PC-3 (cell line): ENCODE measurements around the gene RASGRP3. TPM values are rescaled to one million over a fixed set of nuclear protein-coding genes. Genes with fewer than 3 reads are reported as not detected.
A peak's percentile ranks its signal among the peaks of the same experiment; 100 is the strongest.

Experiments
- ATAC-seq: fragments of 200-7000 bp; cut with Tn5 transposase; 2 replicates; pipeline ENCODE4 v1.9.1; 2020; ENCODE audit warnings: mild to moderate bottlenecking, moderate library complexity
- BruUV-seq: library from RNA; stranded (reverse); fragments of 400-500 nt; replicated peaks from 2 replicates; lab custom pipeline; 2021; lab: Mats Ljungman, UMichigan
- CTCF ChIA-PET: fragments of 300-600 bp; sonication (Branson Sonifier 250); formaldehyde crosslinking; loops from one replicate; lab custom pipeline; 2022; ENCODE audit warnings: antibody characterized with exemption; lab: Charles Lee
- POLR2A ChIA-PET: fragments of 300-600 bp; sonication (Branson Sonifier 250); formaldehyde crosslinking; loops from one replicate; lab custom pipeline; 2022; ENCODE audit warnings: antibody characterized with exemption; ENCODE audit not compliant: unreplicated experiment; lab: Charles Lee
- DNase-seq: peaks from one replicate; pipeline ENCODE4 v3.0.0-alpha.2; 2015
- H2AFZ ChIP-seq: fragments of 300-600 bp; sonication (generic); 2 replicates; pipeline ENCODE4 v1.6.0; 2016; ENCODE audit warnings: antibody characterized with exemption, low read length
- H3F3A ChIP-seq: fragments of 300-600 bp; sonication (generic); one replicate; pipeline ENCODE4 v1.6.0; 2017; ENCODE audit warnings: antibody characterized with exemption, low read length, control low read depth, mild to moderate bottlenecking; ENCODE audit not compliant: unreplicated experiment
- H3K27ac ChIP-seq: fragments of 300-600 bp; sonication (generic); 2 replicates; pipeline ENCODE4 v1.5.1; 2016; ENCODE audit warnings: mild to moderate bottlenecking, low read length
- H3K27me3 ChIP-seq: fragments of 300-600 bp; sonication (generic); 2 replicates; pipeline ENCODE4 v1.6.1; 2016; ENCODE audit warnings: low read length, mixed read lengths
- H3K36me3 ChIP-seq: fragments of 300-600 bp; sonication (generic); 2 replicates; pipeline ENCODE4 v1.6.1; 2016; ENCODE audit warnings: low read depth, mixed run types, low read length, mixed read lengths
- H3K4me1 ChIP-seq: fragments of 300-600 bp; sonication (generic); 2 replicates; pipeline ENCODE4 v1.5.1; 2016; ENCODE audit warnings: low read length; ENCODE audit not compliant: insufficient read depth
- H3K4me2 ChIP-seq: fragments of 300-600 bp; sonication (generic); 2 replicates; pipeline ENCODE4 v1.6.0; 2016; ENCODE audit warnings: low read length
- H3K4me3 ChIP-seq: fragments of 300-600 bp; sonication (generic); 2 replicates; pipeline ENCODE4 v1.5.1; 2016; ENCODE audit warnings: mild to moderate bottlenecking, low read length, mixed read lengths
- H3K79me2 ChIP-seq: fragments of 300-600 bp; sonication (generic); 2 replicates; pipeline ENCODE4 v1.6.1; 2017; ENCODE audit warnings: low read length, mixed read lengths
- H3K9ac ChIP-seq: fragments of 300-600 bp; sonication (generic); 2 replicates; pipeline ENCODE4 v1.6.0; 2016; ENCODE audit warnings: mild to moderate bottlenecking, low read length
- H3K9me2 ChIP-seq: fragments of 300-600 bp; sonication (generic); replicated peaks from 2 replicates; pipeline ENCODE4 v1.6.1; 2016; ENCODE audit warnings: mixed run types, low read length, mixed read lengths
- H3K9me3 ChIP-seq: fragments of 300-600 bp; sonication (generic); 2 replicates; pipeline ENCODE4 v1.6.1; 2016; ENCODE audit warnings: low read length, mixed read lengths
- H4K20me1 ChIP-seq: fragments of 300-600 bp; sonication (generic); 2 replicates; pipeline ENCODE4 v1.6.1; 2016; ENCODE audit warnings: low read length, mixed read lengths
- EZH2 ChIP-seq: fragments of 300-600 bp; sonication (generic); IDR thresholded peaks from one replicate; pipeline ENCODE4 v1.6.1; 2017; ENCODE audit warnings: antibody characterized with exemption, mild to moderate bottlenecking, low read length; ENCODE audit not compliant: unreplicated experiment
- EZH2phosphoT487 ChIP-seq: fragments of 300-600 bp; sonication (generic); IDR thresholded peaks from 2 replicates; pipeline ENCODE4 v1.6.1; 2018; ENCODE audit warnings: mild to moderate bottlenecking, antibody characterized with exemption, low read length, borderline replicate concordance
- intact Hi-C: fragments of 100-400 bp; cut with micrococcal nuclease; formaldehyde crosslinking; loops from 2 replicates; pipeline ENCODE4 v1.9.0; 2023
- total RNA-seq: library from RNA; depleted of rRNA; stranded (reverse); fragments of >200 nt; gene quantifications from 2 replicates; pipeline ENCODE4 v1.2.3, GENCODE V29; 2014
- TF ChIP-seq, protein P1 (sequence below): fragments of 300-600 bp; sonication (generic); conservative IDR thresholded peaks from 2 replicates; pipeline ENCODE4 v1.5.1; 2017; ENCODE audit warnings: antibody characterized with exemption, low read depth, mild to moderate bottlenecking, low read length

Gene RASGRP3
- total RNA-seq, 1 experiment from 2014 or later, result 0.15 TPM

DNA sequence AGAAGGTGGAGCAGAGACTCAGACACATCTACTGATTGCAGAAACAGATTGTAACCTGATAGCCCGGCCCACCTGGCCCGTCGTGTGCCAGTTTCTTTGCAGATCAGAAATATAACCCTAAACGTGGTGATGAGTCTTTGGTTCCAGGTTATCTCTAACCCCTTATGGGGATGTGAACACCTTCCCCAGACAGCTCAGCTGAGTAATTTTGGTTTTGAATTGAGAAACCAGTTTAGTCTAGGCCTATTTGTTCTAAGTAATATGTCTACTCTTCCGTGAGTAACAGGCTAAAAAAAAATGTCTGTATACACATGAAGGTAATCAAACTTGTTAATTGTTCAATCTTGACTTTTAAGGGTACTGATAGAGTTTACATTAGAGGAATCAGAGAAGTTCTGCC, 35.7 kb downstream of the RASGRP3 start:
- intact Hi-C loops, result no loop called here
- CTCF ChIA-PET, result no interaction called here

DNA sequence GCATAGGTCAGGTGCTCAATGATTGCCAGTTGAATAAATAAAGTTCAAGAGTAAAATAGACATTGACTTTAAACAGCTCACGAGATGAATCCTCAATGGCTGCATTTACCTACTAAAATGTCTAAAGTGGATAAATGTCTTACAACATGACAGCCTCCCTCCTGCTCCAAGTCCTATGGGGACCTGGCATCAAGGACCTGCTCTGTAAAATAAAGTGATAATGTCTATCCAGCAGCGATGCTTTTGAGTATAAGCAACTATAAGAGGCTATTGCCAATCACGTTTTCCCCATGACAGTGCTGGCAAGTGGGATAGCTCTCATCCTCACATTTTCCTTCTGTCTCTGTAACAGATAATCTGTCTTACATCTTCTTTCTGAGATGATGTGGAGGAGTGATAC, 37.0 kb downstream of the RASGRP3 start:
- Histone ChIP-seq H3K27ac (no peak overlapping the region), H3K9me3 (no peaks in the 10 kb centered on the region), H3K4me3 (no peak overlapping the region), H4K20me1 (no peaks in the 10 kb centered on the region), H3K36me3 (no peaks in the 10 kb centered on the region), H3K79me2 (no peaks in the 10 kb centered on the region), H3K4me2 (no peak overlapping the region), H3K27me3 (no peaks in the 10 kb centered on the region), H3K4me1 (0 out of 2 replicates have a peak, but pooled peaks cover 6% of the 10 kb centered on the region), H2AFZ (no peak overlapping the region), H3K9me2 (no peaks in the 10 kb centered on the region), H3K9ac (no peak overlapping the region), H3F3A (no peaks in the 10 kb centered on the region)
- ATAC-seq, result no peak
- TF ChIP-seq, protein P1, sequence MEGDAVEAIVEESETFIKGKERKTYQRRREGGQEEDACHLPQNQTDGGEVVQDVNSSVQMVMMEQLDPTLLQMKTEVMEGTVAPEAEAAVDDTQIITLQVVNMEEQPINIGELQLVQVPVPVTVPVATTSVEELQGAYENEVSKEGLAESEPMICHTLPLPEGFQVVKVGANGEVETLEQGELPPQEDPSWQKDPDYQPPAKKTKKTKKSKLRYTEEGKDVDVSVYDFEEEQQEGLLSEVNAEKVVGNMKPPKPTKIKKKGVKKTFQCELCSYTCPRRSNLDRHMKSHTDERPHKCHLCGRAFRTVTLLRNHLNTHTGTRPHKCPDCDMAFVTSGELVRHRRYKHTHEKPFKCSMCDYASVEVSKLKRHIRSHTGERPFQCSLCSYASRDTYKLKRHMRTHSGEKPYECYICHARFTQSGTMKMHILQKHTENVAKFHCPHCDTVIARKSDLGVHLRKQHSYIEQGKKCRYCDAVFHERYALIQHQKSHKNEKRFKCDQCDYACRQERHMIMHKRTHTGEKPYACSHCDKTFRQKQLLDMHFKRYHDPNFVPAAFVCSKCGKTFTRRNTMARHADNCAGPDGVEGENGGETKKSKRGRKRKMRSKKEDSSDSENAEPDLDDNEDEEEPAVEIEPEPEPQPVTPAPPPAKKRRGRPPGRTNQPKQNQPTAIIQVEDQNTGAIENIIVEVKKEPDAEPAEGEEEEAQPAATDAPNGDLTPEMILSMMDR, result no peak
- TF ChIP-seq EZH2phosphoT487 (no peak), EZH2 (no peak)
- BruUV-seq, result no TSS peak
- CTCF ChIA-PET, result no interaction called here
- DNase-seq, result no peak
- POLR2A ChIA-PET, result no interaction called here
- intact Hi-C loops, result no loop called here

More for the DNA sequence above, 35.7 kb downstream of the RASGRP3 start:
- ATAC-seq (no peak), DNase-seq (no peak)
- Histone ChIP-seq H3K9me3 (no peaks in the 10 kb centered on the region), H3K9me2 (no peaks in the 10 kb centered on the region), H3K79me2 (no peaks in the 10 kb centered on the region), H3K4me2 (no peak overlapping the region), H2AFZ (0 out of 2 replicates have a peak overlapping the region, but pooled peaks have one; percentile 19), H3K4me3 (no peak overlapping the region), H3K27ac (no peak overlapping the region), H3K36me3 (no peaks in the 10 kb centered on the region), H4K20me1 (no peaks in the 10 kb centered on the region), H3K27me3 (no peaks in the 10 kb centered on the region), H3K9ac (no peak overlapping the region), H3F3A (no peaks in the 10 kb centered on the region), H3K4me1 (no peaks in the 10 kb centered on the region)
- TF ChIP-seq, protein P1, result no peak
- TF ChIP-seq EZH2phosphoT487 (no peak), EZH2 (no peak)
- BruUV-seq, result no TSS peak
- POLR2A ChIA-PET, result no interaction called here

DNA sequence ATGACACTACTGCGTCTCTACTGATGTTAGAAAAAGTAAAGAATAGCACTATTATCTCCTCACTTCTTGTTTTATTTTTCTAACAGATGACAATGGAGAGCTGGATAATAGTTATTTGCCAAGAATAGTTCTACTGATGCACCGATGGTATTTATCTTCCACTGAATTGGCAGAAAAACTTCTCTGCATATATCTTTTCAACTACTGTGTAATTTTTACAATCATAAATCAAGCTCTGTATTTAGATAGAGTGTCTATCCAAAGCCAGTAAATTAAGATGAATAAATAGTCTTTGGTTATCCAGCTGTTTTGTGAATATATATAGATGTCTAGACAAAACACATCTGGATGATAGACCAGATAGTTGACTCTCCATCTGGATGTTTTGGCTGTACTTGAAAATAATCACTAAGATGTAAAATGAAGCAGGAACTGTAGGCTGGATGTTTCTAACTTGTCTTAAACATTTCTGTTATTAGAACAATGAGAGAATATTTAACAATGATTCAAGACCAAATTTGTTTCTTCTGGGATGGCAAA, 40.1 kb downstream of the RASGRP3 start:
- no TSS peak for BruUV-seq
- no peak overlapping the region for H3K4me2 ChIP-seq
- TF ChIP-seq, protein P1, result no peak
- TF ChIP-seq EZH2 (no peak), EZH2phosphoT487 (no peak)
- H3K9me2 ChIP-seq, result no peaks in the 10 kb centered on the region
- no peaks in the 10 kb centered on the region for H3K36me3 ChIP-seq
- no peak overlapping the region for H3K27ac ChIP-seq
- ChIA-PET CTCF (no interaction called here), POLR2A (no interaction called here)
- no peak overlapping the region for H3K9ac ChIP-seq
- no peaks in the 10 kb centered on the region for H3K9me3 ChIP-seq
- peaks cover 13% of the 10 kb centered on the region for H3K4me1 ChIP-seq
- no peaks in the 10 kb centered on the region for H4K20me1 ChIP-seq
- H3F3A ChIP-seq, result no peaks in the 10 kb centered on the region
- DNase-seq (no peak), ATAC-seq (no peak)
- intact Hi-C loops, result no loop called here
- H3K4me3 ChIP-seq, result no peak overlapping the region
- H3K27me3 ChIP-seq, result no peaks in the 10 kb centered on the region
- H3K79me2 ChIP-seq, result no peaks in the 10 kb centered on the region
- H2AFZ ChIP-seq, result no peak overlapping the region
